Measurements from ENCODE around the gene RFFL. TPM values are rescaled to one million over a fixed set of nuclear protein-coding genes. Genes with fewer than 3 reads are reported as not detected.

The RFFL gene
- total RNA-seq, 1 experiment from 2014 or later, result 30.3 TPM

- DNase-seq (ENCODE audit: low spot score) (no peak), ATAC-seq (peak; percentile 36; the same call in 1 of the 2 replicates)
- ChIA-PET CTCF (interaction anchor here (1.3 to 2.8 kb wide), 3 partner anchors 67 to 98 kb away, joined by 4 to 10 read pairs (median 5); partner anchors contain the start of gene RAD51D), POLR2A (no interaction called here)
- H3K27me3 Mint-ChIP-seq (ENCODE audit: low read depth), result no peaks in the 10 kb centered on the region
- H3K4me3 Mint-ChIP-seq, result no peak overlapping the region
- TF ChIP-seq RELA (CRISPR knock-in tag; IDR thresholded peaks at IDR 0.05; ENCODE audit: borderline replicate concordance), result no peak
- TF ChIP-seq, protein P1, sequence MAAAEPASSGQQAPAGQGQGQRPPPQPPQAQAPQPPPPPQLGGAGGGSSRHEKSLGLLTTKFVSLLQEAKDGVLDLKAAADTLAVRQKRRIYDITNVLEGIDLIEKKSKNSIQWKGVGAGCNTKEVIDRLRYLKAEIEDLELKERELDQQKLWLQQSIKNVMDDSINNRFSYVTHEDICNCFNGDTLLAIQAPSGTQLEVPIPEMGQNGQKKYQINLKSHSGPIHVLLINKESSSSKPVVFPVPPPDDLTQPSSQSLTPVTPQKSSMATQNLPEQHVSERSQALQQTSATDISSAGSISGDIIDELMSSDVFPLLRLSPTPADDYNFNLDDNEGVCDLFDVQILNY (CRISPR knock-in tag; IDR thresholded peaks at IDR 0.05), result no peak
- TF ChIP-seq NR2C2 (CRISPR knock-in tag; IDR thresholded peaks at IDR 0.05), result no peak
- TF ChIP-seq TCF7 (CRISPR knock-in tag; IDR thresholded peaks at IDR 0.05; ENCODE audit: low read depth), result no peak
- TF ChIP-seq ATF1 (CRISPR knock-in tag; IDR thresholded peaks at IDR 0.05), result no peak
- no peak for TF ChIP-seq MYBL2 (CRISPR knock-in tag; IDR thresholded peaks at IDR 0.05)
- TF ChIP-seq ARID4B (CRISPR knock-in tag; IDR thresholded peaks at IDR 0.05; ENCODE audit: borderline replicate concordance), result no peak
- TF ChIP-seq, protein P2, sequence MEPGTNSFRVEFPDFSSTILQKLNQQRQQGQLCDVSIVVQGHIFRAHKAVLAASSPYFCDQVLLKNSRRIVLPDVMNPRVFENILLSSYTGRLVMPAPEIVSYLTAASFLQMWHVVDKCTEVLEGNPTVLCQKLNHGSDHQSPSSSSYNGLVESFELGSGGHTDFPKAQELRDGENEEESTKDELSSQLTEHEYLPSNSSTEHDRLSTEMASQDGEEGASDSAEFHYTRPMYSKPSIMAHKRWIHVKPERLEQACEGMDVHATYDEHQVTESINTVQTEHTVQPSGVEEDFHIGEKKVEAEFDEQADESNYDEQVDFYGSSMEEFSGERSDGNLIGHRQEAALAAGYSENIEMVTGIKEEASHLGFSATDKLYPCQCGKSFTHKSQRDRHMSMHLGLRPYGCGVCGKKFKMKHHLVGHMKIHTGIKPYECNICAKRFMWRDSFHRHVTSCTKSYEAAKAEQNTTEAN (CRISPR knock-in tag; IDR thresholded peaks at IDR 0.05), result no peak
- TF ChIP-seq NFE2L1 (CRISPR knock-in tag; IDR thresholded peaks at IDR 0.05), result no peak
- no peak for TF ChIP-seq ESRRA (CRISPR knock-in tag; IDR thresholded peaks at IDR 0.05; ENCODE audit: borderline replicate concordance)
- no peak for TF ChIP-seq SMAD3 (CRISPR knock-in tag; IDR thresholded peaks at IDR 0.05; ENCODE audit: borderline replicate concordance)
- no peak for TF ChIP-seq NFATC4 (CRISPR knock-in tag; IDR thresholded peaks at IDR 0.05)
- no peak for TF ChIP-seq GRHL2 (CRISPR knock-in tag; IDR thresholded peaks at IDR 0.05; ENCODE audit: insufficient replicate concordance, severe bottlenecking)
- no peak for TF ChIP-seq GTF2I (CRISPR knock-in tag; conservative IDR thresholded peaks at IDR 0.05)
- TF ChIP-seq ZNF263 (CRISPR knock-in tag; IDR thresholded peaks at IDR 0.05; ENCODE audit: low read depth), result no peak
- TF ChIP-seq FOXP1 (CRISPR knock-in tag; IDR thresholded peaks at IDR 0.05; ENCODE audit: borderline replicate concordance), result no peak
- no peak for TF ChIP-seq ZBTB21 (CRISPR knock-in tag; IDR thresholded peaks at IDR 0.05; ENCODE audit: borderline replicate concordance)
- TF ChIP-seq FOXP4 (CRISPR knock-in tag; IDR thresholded peaks at IDR 0.05), result no peak
- TF ChIP-seq AR (CRISPR knock-in tag; IDR thresholded peaks at IDR 0.05), result no peak
- H3K9me3 Mint-ChIP-seq, result no peaks in the 10 kb centered on the region
- H3K4me1 Mint-ChIP-seq, result no peaks in the 10 kb centered on the region
- no peaks in the 10 kb centered on the region for H3K36me3 Mint-ChIP-seq
- H3K27ac Mint-ChIP-seq, result no peak overlapping the region
These were observed 40.9 kb downstream of the RFFL start for GRCh38 chr17:35022536-35023063.

All from WTC11 (cell line).